Measurements from ENCODE around the gene TMEM119.
A peak's percentile ranks its signal among the peaks of the same experiment; 100 is the strongest.
"Not testable (repeated sequence)": the region's sequence is repeated elsewhere in the genome, so short reads cannot be mapped to it uniquely, and the experiment has no call there.

The TMEM119 gene

GRCh38 chr12:108638141-108638827 lies 40.4 kb upstream of the TMEM119 start:
- Mint-ChIP-seq H3K27ac (peak overlapping the region; percentile 69), H3K27me3 (no peaks in the 10 kb centered on the region), H3K9me3 (no peaks in the 10 kb centered on the region), H3K36me3 (peaks cover 6% of the 10 kb centered on the region), H3K4me3 (peak overlapping the region; percentile 33), H3K4me1 (peaks cover 88% of the 10 kb centered on the region)
- no peak for ATAC-seq

GRCh38 chr12:108637222-108637971 lies 39.5 kb upstream of the TMEM119 start:
- H3K4me3 Mint-ChIP-seq, result peak overlapping the region; percentile 37
- no peaks in the 10 kb centered on the region for H3K27me3 Mint-ChIP-seq
- no peaks in the 10 kb centered on the region for H3K9me3 Mint-ChIP-seq
- no peak for ATAC-seq
- peaks cover 6% of the 10 kb centered on the region for H3K36me3 Mint-ChIP-seq
- H3K27ac Mint-ChIP-seq, result peak overlapping the region; percentile 18
- peaks cover 95% of the 10 kb centered on the region for H3K4me1 Mint-ChIP-seq

- Mint-ChIP-seq H3K9me3 (no peaks in the 10 kb centered on the region), H3K4me1 (peaks cover 93% of the 10 kb centered on the region), H3K27ac (peak overlapping the region; percentile 86), H3K36me3 (peaks cover 10% of the 10 kb centered on the region), H3K4me3 (peak overlapping the region; percentile 77), H3K27me3 (no peaks in the 10 kb centered on the region)
- no peak for ATAC-seq
Measured at GRCh38 chr12:108635997-108636808, 38.3 kb upstream of the TMEM119 start.

- H3K9me3 Mint-ChIP-seq, result no peaks in the 10 kb centered on the region
- H3K36me3 Mint-ChIP-seq, result peaks cover 10% of the 10 kb centered on the region
- peak; percentile 74 for ATAC-seq
- H3K27me3 Mint-ChIP-seq, result no peaks in the 10 kb centered on the region
- H3K4me1 Mint-ChIP-seq, result peaks cover 92% of the 10 kb centered on the region
- H3K27ac Mint-ChIP-seq, result peak overlapping the region; percentile 86
- peak overlapping the region; percentile 77 for H3K4me3 Mint-ChIP-seq
Measured at GRCh38 chr12:108635201-108635996, 37.5 kb upstream of the TMEM119 start.

- peak overlapping the region; percentile 77 for H3K4me3 Mint-ChIP-seq
- peak overlapping the region; percentile 86 for H3K27ac Mint-ChIP-seq
- ATAC-seq, result no peak
- no peaks in the 10 kb centered on the region for H3K27me3 Mint-ChIP-seq
- peaks cover 7% of the 10 kb centered on the region for H3K36me3 Mint-ChIP-seq
- H3K4me1 Mint-ChIP-seq, result peaks cover 90% of the 10 kb centered on the region
- no peaks in the 10 kb centered on the region for H3K9me3 Mint-ChIP-seq
Measured at GRCh38 chr12:108634341-108634751, 36.5 kb upstream of the TMEM119 start.

- peaks cover 88% of the 10 kb centered on the region for H3K4me1 Mint-ChIP-seq
- peaks cover 4% of the 10 kb centered on the region for H3K36me3 Mint-ChIP-seq
- H3K4me3 Mint-ChIP-seq, result peak within 1 kb of the TSS; percentile 77
- peak; percentile 91 for ATAC-seq
- peak within 1 kb of the TSS; percentile 86 for H3K27ac Mint-ChIP-seq
- H3K9me3 Mint-ChIP-seq, result no peaks in the 10 kb centered on the region
- no peaks in the 10 kb centered on the region for H3K27me3 Mint-ChIP-seq
Measured at GRCh38 chr12:108633534-108634248, 35.8 kb upstream of the TMEM119 start, which contains the start of gene SELPLG. Gene SELPLG (minus strand): TSS chr12:108633894. CDS start chr12:108624307, 9,587 bp downstream.

GRCh38 chr12:108633081-108633533 lies 35.2 kb upstream of the TMEM119 start:
- no peak for ATAC-seq
- H3K4me1 Mint-ChIP-seq, result peaks cover 88% of the 10 kb centered on the region
- H3K4me3 Mint-ChIP-seq, result peak overlapping the region; percentile 68
- peak overlapping the region; percentile 86 for H3K27ac Mint-ChIP-seq
- no peaks in the 10 kb centered on the region for H3K9me3 Mint-ChIP-seq
- H3K27me3 Mint-ChIP-seq, result no peaks in the 10 kb centered on the region
- H3K36me3 Mint-ChIP-seq, result peaks cover 4% of the 10 kb centered on the region

GRCh38 chr12:108631261-108631660 lies 33.4 kb upstream of the TMEM119 start:
- not testable (repeated sequence) for H3K9me3 Mint-ChIP-seq, H3K36me3 Mint-ChIP-seq, H3K4me3 Mint-ChIP-seq, H3K27me3 Mint-ChIP-seq, ATAC-seq
- peaks cover 76% of the 10 kb centered on the region for H3K4me1 Mint-ChIP-seq
- peak overlapping the region; percentile 86 for H3K27ac Mint-ChIP-seq

- Mint-ChIP-seq H3K27me3 (no peaks in the 10 kb centered on the region), H3K4me3 (no peak overlapping the region), H3K9me3 (no peaks in the 10 kb centered on the region), H3K4me1 (peaks cover 70% of the 10 kb centered on the region), H3K27ac (peak overlapping the region; percentile 80), H3K36me3 (peaks cover 4% of the 10 kb centered on the region)
- no peak for ATAC-seq
Measured at GRCh38 chr12:108630481-108631207, 32.8 kb upstream of the TMEM119 start.

- no peak for ATAC-seq
- Mint-ChIP-seq H3K36me3 (peaks cover 4% of the 10 kb centered on the region), H3K27ac (peak overlapping the region; percentile 80), H3K9me3 (no peaks in the 10 kb centered on the region), H3K27me3 (no peaks in the 10 kb centered on the region), H3K4me3 (no peak overlapping the region), H3K4me1 (peaks cover 68% of the 10 kb centered on the region)
Measured at GRCh38 chr12:108629824-108630476, 32.1 kb upstream of the TMEM119 start.

GRCh38 chr12:108629151-108629550 lies 31.3 kb upstream of the TMEM119 start:
- Mint-ChIP-seq H3K36me3 (peaks cover 4% of the 10 kb centered on the region), H3K27me3 (no peaks in the 10 kb centered on the region), H3K4me1 (peaks cover 61% of the 10 kb centered on the region), H3K9me3 (no peaks in the 10 kb centered on the region), H3K4me3 (no peak overlapping the region), H3K27ac (peak overlapping the region; percentile 80)
- ATAC-seq, result no peak

- Mint-ChIP-seq H3K27me3 (no peaks in the 10 kb centered on the region), H3K4me1 (peaks cover 48% of the 10 kb centered on the region), H3K9me3 (peaks cover 2% of the 10 kb centered on the region), H3K27ac (peak overlapping the region; percentile 48), H3K4me3 (no peak overlapping the region), H3K36me3 (peaks cover 9% of the 10 kb centered on the region)
- no peak for ATAC-seq
Measured at GRCh38 chr12:108627134-108627920, 29.4 kb upstream of the TMEM119 start.

All from stimulated activated memory B cell treated with anti-CD40 and anti-IgM and Interleukin-4, amounts not matched to agents 10 μg/mL and 1 μg/mL and 100 μg/mL, for 72 hours (primary cell).